ENCODE results near the gene CEP55. TPM values are rescaled to one million over a fixed set of nuclear protein-coding genes. Genes with fewer than 3 reads are reported as not detected.
"Not testable (repeated sequence)": the region's sequence is repeated elsewhere in the genome, so short reads cannot be mapped to it uniquely, and the experiment has no call there.

The CEP55 gene
- total RNA-seq, 1 experiment from 2014 or later = 68.5 TPM

DNA sequence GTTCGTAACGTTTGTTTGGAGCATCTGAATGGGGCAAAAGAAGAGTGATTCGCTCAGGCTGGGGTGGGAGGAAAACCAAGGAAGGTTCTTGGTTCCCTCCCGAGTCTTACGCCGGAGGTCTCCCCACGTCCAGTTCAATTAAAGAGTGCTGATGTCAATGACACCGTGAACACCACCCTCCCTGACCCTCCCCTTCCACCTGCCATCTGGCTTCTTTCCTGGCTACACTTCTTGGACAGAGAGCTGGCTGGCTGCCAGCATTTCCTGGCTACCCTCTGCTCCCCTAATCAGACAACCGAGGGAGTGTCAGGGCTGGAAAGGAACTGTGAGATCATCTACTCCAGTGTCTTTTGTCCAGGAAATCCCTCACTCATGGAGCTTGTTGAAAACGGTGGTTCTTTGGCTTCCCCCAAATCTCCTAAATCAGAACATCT is 46.0 kb downstream of the CEP55 start:
- no TSS peak for BruUV-seq (replicated peaks)
- POLR2A ChIA-PET (ENCODE audit: low non-redundant PET) = no interaction called here
- intact Hi-C loops (cut with micrococcal nuclease; ENCODE audit: unreplicated experiment) = no loop called here
- no peaks in the 10 kb centered on the region for H3K36me3 ChIP-seq (ENCODE audit: insufficient read depth, low read length, poor library complexity, severe bottlenecking)
- no peaks in the 10 kb centered on the region for H3K9me3 ChIP-seq (ENCODE audit: low read depth, low read length, poor library complexity, severe bottlenecking)
- CTCF ChIA-PET = interaction anchor here (1.0 kb wide), 1 partner anchor 138 kb away, joined by 3 read pairs; no protein-coding TSS in a partner anchor
- peak; percentile 41 for DNase-seq (ENCODE audit: low spot score)
- H3K27ac ChIP-seq (ENCODE audit: low read depth, low read length, poor library complexity, severe bottlenecking) = no peak overlapping the region
- H3K27me3 ChIP-seq (replicated peaks; ENCODE audit: insufficient read depth, low read depth, low read length, poor library complexity) = peaks cover 4% of the 10 kb centered on the region
- H3K4me1 ChIP-seq (ENCODE audit: insufficient read depth, low read length, poor library complexity, severe bottlenecking) = no peaks in the 10 kb centered on the region
- TF ChIP-seq, protein P1, sequence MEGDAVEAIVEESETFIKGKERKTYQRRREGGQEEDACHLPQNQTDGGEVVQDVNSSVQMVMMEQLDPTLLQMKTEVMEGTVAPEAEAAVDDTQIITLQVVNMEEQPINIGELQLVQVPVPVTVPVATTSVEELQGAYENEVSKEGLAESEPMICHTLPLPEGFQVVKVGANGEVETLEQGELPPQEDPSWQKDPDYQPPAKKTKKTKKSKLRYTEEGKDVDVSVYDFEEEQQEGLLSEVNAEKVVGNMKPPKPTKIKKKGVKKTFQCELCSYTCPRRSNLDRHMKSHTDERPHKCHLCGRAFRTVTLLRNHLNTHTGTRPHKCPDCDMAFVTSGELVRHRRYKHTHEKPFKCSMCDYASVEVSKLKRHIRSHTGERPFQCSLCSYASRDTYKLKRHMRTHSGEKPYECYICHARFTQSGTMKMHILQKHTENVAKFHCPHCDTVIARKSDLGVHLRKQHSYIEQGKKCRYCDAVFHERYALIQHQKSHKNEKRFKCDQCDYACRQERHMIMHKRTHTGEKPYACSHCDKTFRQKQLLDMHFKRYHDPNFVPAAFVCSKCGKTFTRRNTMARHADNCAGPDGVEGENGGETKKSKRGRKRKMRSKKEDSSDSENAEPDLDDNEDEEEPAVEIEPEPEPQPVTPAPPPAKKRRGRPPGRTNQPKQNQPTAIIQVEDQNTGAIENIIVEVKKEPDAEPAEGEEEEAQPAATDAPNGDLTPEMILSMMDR (conservative IDR thresholded peaks at IDR 0.05; ENCODE audit: low read depth, low read length) = 0 out of 2 replicates have a peak, but pooled peaks have one; percentile 0
- no peak for TF ChIP-seq EZH2 (IDR thresholded peaks at IDR 0.05; ENCODE audit: borderline replicate concordance, low read depth, low read length, poor library complexity, severe bottlenecking)
- no peak overlapping the region for H3K4me3 ChIP-seq (ENCODE audit: low read depth, low read length, poor library complexity, severe bottlenecking)

DNA sequence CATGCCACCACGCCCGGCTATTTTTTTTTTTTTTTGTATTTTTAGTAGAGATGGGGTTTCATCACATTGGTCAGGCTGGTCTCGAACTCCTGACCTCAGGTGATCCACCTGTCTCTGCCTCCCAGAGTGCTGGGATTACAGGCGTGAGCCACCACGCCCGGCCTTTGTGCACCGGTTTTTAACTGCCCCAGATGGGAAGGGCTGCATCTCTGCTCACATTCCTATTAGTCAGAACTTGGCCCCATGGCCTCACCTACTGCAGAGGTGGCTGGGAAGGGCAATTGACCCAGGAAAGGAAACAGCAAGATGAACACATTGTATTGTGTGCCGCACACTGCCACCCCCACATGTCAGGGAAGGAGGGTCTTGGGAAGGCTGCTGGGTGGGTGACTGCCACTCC is 50.6 kb downstream of the CEP55 start:
- H3K9me3 ChIP-seq (ENCODE audit: low read depth, low read length, poor library complexity, severe bottlenecking); intact Hi-C loops (cut with micrococcal nuclease; ENCODE audit: unreplicated experiment); H3K36me3 ChIP-seq (ENCODE audit: insufficient read depth, low read length, poor library complexity, severe bottlenecking); H3K4me3 ChIP-seq (ENCODE audit: low read depth, low read length, poor library complexity, severe bottlenecking); CTCF ChIA-PET; POLR2A ChIA-PET (ENCODE audit: low non-redundant PET); H3K27me3 ChIP-seq (replicated peaks; ENCODE audit: insufficient read depth, low read depth, low read length, poor library complexity); DNase-seq (ENCODE audit: low spot score); H3K27ac ChIP-seq (ENCODE audit: low read depth, low read length, poor library complexity, severe bottlenecking); H3K4me1 ChIP-seq (ENCODE audit: insufficient read depth, low read length, poor library complexity, severe bottlenecking); BruUV-seq (replicated peaks): not testable (repeated sequence)

GRCh38 chr10:93547522-93547921 is 51.1 kb downstream of the CEP55 start:
- ChIA-PET POLR2A (ENCODE audit: low non-redundant PET) (no interaction called here), CTCF (interaction anchor here (0.5 kb wide), 1 partner anchor 1417 kb away, joined by 9 read pairs; no protein-coding TSS in a partner anchor)
- BruUV-seq (replicated peaks) = no TSS peak

More at GRCh38 chr10:93547522-93547921, 51.1 kb downstream of the CEP55 start:
- Histone ChIP-seq H3K4me3 (ENCODE audit: low read depth, low read length, poor library complexity, severe bottlenecking) (no peak overlapping the region), H3K9me3 (ENCODE audit: low read depth, low read length, poor library complexity, severe bottlenecking) (no peaks in the 10 kb centered on the region), H3K27ac (ENCODE audit: low read depth, low read length, poor library complexity, severe bottlenecking) (no peak overlapping the region), H3K4me1 (ENCODE audit: insufficient read depth, low read length, poor library complexity, severe bottlenecking) (no peaks in the 10 kb centered on the region), H3K27me3 (replicated peaks; ENCODE audit: insufficient read depth, low read depth, low read length, poor library complexity) (peaks cover 4% of the 10 kb centered on the region), H3K36me3 (ENCODE audit: insufficient read depth, low read length, poor library complexity, severe bottlenecking) (no peaks in the 10 kb centered on the region)
- TF ChIP-seq EZH2 (IDR thresholded peaks at IDR 0.05; ENCODE audit: borderline replicate concordance, low read depth, low read length, poor library complexity, severe bottlenecking) = no peak
- TF ChIP-seq, protein P1 (conservative IDR thresholded peaks at IDR 0.05; ENCODE audit: low read depth, low read length) = no peak
- intact Hi-C loops (cut with micrococcal nuclease; ENCODE audit: unreplicated experiment) = no loop called here
- no peak for DNase-seq (ENCODE audit: low spot score)
